Astrocyte (in vitro differentiated cells and primary cell): Measurements from ENCODE around the gene MYH9.

Source experiments
- CTCF ChIP-seq: IDR thresholded peaks from 2 replicates; pipeline ENCODE4 v1.5.1; 2011; ENCODE audit warnings: low read depth, mild to moderate bottlenecking, inconsistent platforms, low read length, moderate library complexity; ENCODE audit not compliant: insufficient read depth
- EZH2 ChIP-seq: IDR thresholded peaks from 2 replicates; pipeline ENCODE4 v1.6.1; 2012; ENCODE audit warnings: mild to moderate bottlenecking, low read length, inconsistent platforms; ENCODE audit not compliant: insufficient read depth

GRCh38 chr22:36253523-36254490 is 134.0 kb downstream of the MYH9 start:
- no peak for TF ChIP-seq CTCF
- no peak for TF ChIP-seq EZH2
